GM21576 (cell line): Measurements from ENCODE around the gene AZGP1.
A peak's percentile ranks its signal among the peaks of the same experiment; 100 is the strongest.
"Not testable (repeated sequence)": the region's sequence is repeated elsewhere in the genome, so short reads cannot be mapped to it uniquely, and the experiment has no call there.

Source experiments
- ATAC-seq: cut with Tn5 transposase; IDR thresholded peaks from one replicate; pipeline ENCODE4 v1.9.1; 2021; ENCODE audit warnings: mild to moderate bottlenecking, moderate library complexity; ENCODE audit not compliant: unreplicated experiment

Gene AZGP1

GRCh38 chr7:99997545-99998137 is 21.8 kb upstream of the AZGP1 start:
- no peak for ATAC-seq

- no peak for ATAC-seq
Measured at GRCh38 chr7:99996755-99997544, 21.1 kb upstream of the AZGP1 start.

- ATAC-seq: no peak
Measured at GRCh38 chr7:99994819-99995218, 19.0 kb upstream of the AZGP1 start.

GRCh38 chr7:99992330-99993038 is 16.7 kb upstream of the AZGP1 start:
- no peak for ATAC-seq

GRCh38 chr7:99991543-99991942 is 15.7 kb upstream of the AZGP1 start:
- ATAC-seq: not testable (repeated sequence)

GRCh38 chr7:99990460-99990852 is 14.6 kb upstream of the AZGP1 start:
- ATAC-seq: no peak

GRCh38 chr7:99987846-99988245 is 12.0 kb upstream of the AZGP1 start:
- ATAC-seq: no peak

- ATAC-seq: not testable (repeated sequence)
Measured at GRCh38 chr7:99987306-99987705, 11.5 kb upstream of the AZGP1 start.

- ATAC-seq: no peak
Measured at GRCh38 chr7:99984593-99984992, 8.8 kb upstream of the AZGP1 start.

- ATAC-seq: not testable (repeated sequence)
Measured at GRCh38 chr7:99981066-99981465, 5.2 kb upstream of the AZGP1 start.

GRCh38 chr7:99980448-99980872 is 4.6 kb upstream of the AZGP1 start:
- ATAC-seq: peak; percentile 24

- ATAC-seq: peak; percentile 50
Measured at GRCh38 chr7:99979814-99980225, 4.0 kb upstream of the AZGP1 start.

- ATAC-seq: no peak
Measured at GRCh38 chr7:99976626-99977025, 795 bp upstream of the AZGP1 start.

GRCh38 chr7:99974681-99975080 is 1.1 kb downstream of the AZGP1 start:
- no peak for ATAC-seq

- ATAC-seq: not testable (repeated sequence)
Measured at GRCh38 chr7:99973817-99974216, 2.0 kb downstream of the AZGP1 start.

- ATAC-seq: no peak
Measured at GRCh38 chr7:99971242-99971641, 4.6 kb downstream of the AZGP1 start.

GRCh38 chr7:99969813-99970212 is 6.0 kb downstream of the AZGP1 start:
- ATAC-seq: not testable (repeated sequence)

- ATAC-seq: no peak
Measured at GRCh38 chr7:99969298-99969697, 6.5 kb downstream of the AZGP1 start.

- no peak for ATAC-seq
Measured at GRCh38 chr7:99958564-99959227, 17.1 kb downstream of the AZGP1 start.

GRCh38 chr7:99955247-99955646 is 20.6 kb downstream of the AZGP1 start:
- ATAC-seq: no peak

- not testable (repeated sequence) for ATAC-seq
Measured at GRCh38 chr7:99954643-99955042, 21.2 kb downstream of the AZGP1 start.
